Progenitor cell of endocrine pancreas (in vitro differentiated cells): ENCODE results near the gene TRIOBP. TPM values are rescaled to one million over a fixed set of nuclear protein-coding genes. Genes with fewer than 3 reads are reported as not detected.
"Not testable (repeated sequence)": the region's sequence is repeated elsewhere in the genome, so short reads cannot be mapped to it uniquely, and the experiment has no call there.

Source experiments
- DNase-seq: peaks from one replicate; pipeline ENCODE4 v3.0.0; 2021; ENCODE audit warnings: low spot score; ENCODE audit not compliant: unreplicated experiment
- H3K27ac Mint-ChIP-seq: 2 replicates; pipeline ENCODE4 v1.8.0; 2021; ENCODE audit warnings: mild to moderate bottlenecking, moderate library complexity, mixed read lengths
- H3K27me3 Mint-ChIP-seq: 2 replicates; pipeline ENCODE4 v1.8.0; 2021; ENCODE audit warnings: mixed read lengths
- H3K36me3 Mint-ChIP-seq: 2 replicates; pipeline ENCODE4 v1.8.0; 2022; ENCODE audit warnings: mixed read lengths; ENCODE audit not compliant: insufficient read depth
- H3K4me1 Mint-ChIP-seq: 2 replicates; pipeline ENCODE4 v1.8.0; 2021; ENCODE audit warnings: low read depth, mixed read lengths
- H3K4me3 Mint-ChIP-seq: 2 replicates; pipeline ENCODE4 v1.8.0; 2021; ENCODE audit warnings: low read depth, mild to moderate bottlenecking, moderate library complexity, mixed read lengths
- H3K9me3 Mint-ChIP-seq: 2 replicates; pipeline ENCODE4 v1.8.0; 2021; ENCODE audit warnings: low read depth, mixed read lengths
- CTCF ChIP-seq: fragments of 200-600 bp; sonication (generic); IDR thresholded peaks from one replicate; pipeline ENCODE4 v1.5.0; 2021; ENCODE audit warnings: antibody characterized with exemption, mild to moderate bottlenecking; ENCODE audit not compliant: unreplicated experiment
- total RNA-seq: library from RNA; stranded (reverse); gene quantifications from 2 replicates; pipeline ENCODE4 v1.2.1, GENCODE V29; 2021

Gene TRIOBP
- total RNA-seq, 1 donor from 2014 or later = 78.7 TPM

- no peak for TF ChIP-seq CTCF
- Mint-ChIP-seq H3K4me3 (no peak overlapping the region), H3K9me3 (no peaks in the 10 kb centered on the region), H3K27ac (no peak overlapping the region), H3K4me1 (peaks cover 11% of the 10 kb centered on the region), H3K36me3 (peaks cover 7% of the 10 kb centered on the region), H3K27me3 (no peaks in the 10 kb centered on the region)
- no peak for DNase-seq
Observed at GRCh38 chr22:37690901-37691504, 5.8 kb upstream of the TRIOBP start.

- Mint-ChIP-seq H3K4me3 (no peak overlapping the region), H3K27me3 (no peaks in the 10 kb centered on the region), H3K36me3 (peaks cover 7% of the 10 kb centered on the region), H3K9me3 (no peaks in the 10 kb centered on the region), H3K27ac (no peak overlapping the region), H3K4me1 (peaks cover 7% of the 10 kb centered on the region)
- no peak for DNase-seq
- no peak for TF ChIP-seq CTCF
Observed at GRCh38 chr22:37692627-37693285, 4.1 kb upstream of the TRIOBP start.

GRCh38 chr22:37694131-37694530 is 2.7 kb upstream of the TRIOBP start:
- not testable (repeated sequence) for H3K36me3 Mint-ChIP-seq, H3K4me1 Mint-ChIP-seq, H3K4me3 Mint-ChIP-seq, H3K27me3 Mint-ChIP-seq, H3K9me3 Mint-ChIP-seq, DNase-seq, H3K27ac Mint-ChIP-seq

GRCh38 chr22:37696260-37696656 is 590 bp upstream of the TRIOBP start:
- H3K4me1 Mint-ChIP-seq, H3K36me3 Mint-ChIP-seq, DNase-seq, H3K9me3 Mint-ChIP-seq, H3K27me3 Mint-ChIP-seq: not testable (repeated sequence)
- H3K4me3 Mint-ChIP-seq = peak overlapping the region; percentile 88
- peak overlapping the region; percentile 26 for H3K27ac Mint-ChIP-seq

GRCh38 chr22:37697538-37697835 is 639 bp downstream of the TRIOBP start:
- no peak for DNase-seq
- TF ChIP-seq CTCF = no peak

GRCh38 chr22:37701141-37701786 is 4.4 kb downstream of the TRIOBP start:
- Mint-ChIP-seq H3K27ac (no peak overlapping the region), H3K36me3 (peaks cover 27% of the 10 kb centered on the region), H3K9me3 (no peaks in the 10 kb centered on the region), H3K4me1 (peaks cover 5% of the 10 kb centered on the region), H3K27me3 (no peaks in the 10 kb centered on the region), H3K4me3 (no peak overlapping the region)
- DNase-seq = no peak
- no peak for TF ChIP-seq CTCF

More at GRCh38 chr22:37697538-37697835, 639 bp downstream of the TRIOBP start:
- Mint-ChIP-seq H3K27me3 (no peaks in the 10 kb centered on the region), H3K9me3 (no peaks in the 10 kb centered on the region), H3K4me3 (peak overlapping the region; percentile 88), H3K36me3 (peaks cover 11% of the 10 kb centered on the region), H3K4me1 (peaks cover 7% of the 10 kb centered on the region), H3K27ac (peak overlapping the region; percentile 96)
